Gastroesophageal sphincter (tissue), 3 donors: ENCODE results near the gene DENND2C.

Experiments used
- CTCF ChIP-seq, 4 experiments: fragments of 200-600 bp in 2 of 4; fragments of 450-650 bp in 2 of 4; sonication (generic) in 1 of 4; IDR thresholded peaks; one replicate each; pipeline ENCODE4 v1.5.1; 2017 to 2019; ENCODE audit warnings: antibody characterized with exemption in 4 of 4, mild to moderate bottlenecking in 2 of 4, moderate library complexity in 2 of 4
- POLR2A ChIP-seq, 2 donors: fragments of 450-650 bp; IDR thresholded peaks; one replicate each; pipeline ENCODE4 v1.6.1; 2017; ENCODE audit warnings: antibody characterized with exemption in 2 of 2, mild to moderate bottlenecking in 2 of 2, moderate library complexity in 1 of 2

GRCh38 chr1:114651893-114652292 is 18.0 kb downstream of the DENND2C start:
- TF ChIP-seq POLR2A (IDR thresholded peaks at IDR 0.05) = no peak
- no peak for TF ChIP-seq CTCF (IDR thresholded peaks at IDR 0.05)
